Measurements from ENCODE around the gene GRK2.
"Not testable (repeated sequence)": the region's sequence is repeated elsewhere in the genome, so short reads cannot be mapped to it uniquely, and the experiment has no call there.

GRK2 gene

DNA sequence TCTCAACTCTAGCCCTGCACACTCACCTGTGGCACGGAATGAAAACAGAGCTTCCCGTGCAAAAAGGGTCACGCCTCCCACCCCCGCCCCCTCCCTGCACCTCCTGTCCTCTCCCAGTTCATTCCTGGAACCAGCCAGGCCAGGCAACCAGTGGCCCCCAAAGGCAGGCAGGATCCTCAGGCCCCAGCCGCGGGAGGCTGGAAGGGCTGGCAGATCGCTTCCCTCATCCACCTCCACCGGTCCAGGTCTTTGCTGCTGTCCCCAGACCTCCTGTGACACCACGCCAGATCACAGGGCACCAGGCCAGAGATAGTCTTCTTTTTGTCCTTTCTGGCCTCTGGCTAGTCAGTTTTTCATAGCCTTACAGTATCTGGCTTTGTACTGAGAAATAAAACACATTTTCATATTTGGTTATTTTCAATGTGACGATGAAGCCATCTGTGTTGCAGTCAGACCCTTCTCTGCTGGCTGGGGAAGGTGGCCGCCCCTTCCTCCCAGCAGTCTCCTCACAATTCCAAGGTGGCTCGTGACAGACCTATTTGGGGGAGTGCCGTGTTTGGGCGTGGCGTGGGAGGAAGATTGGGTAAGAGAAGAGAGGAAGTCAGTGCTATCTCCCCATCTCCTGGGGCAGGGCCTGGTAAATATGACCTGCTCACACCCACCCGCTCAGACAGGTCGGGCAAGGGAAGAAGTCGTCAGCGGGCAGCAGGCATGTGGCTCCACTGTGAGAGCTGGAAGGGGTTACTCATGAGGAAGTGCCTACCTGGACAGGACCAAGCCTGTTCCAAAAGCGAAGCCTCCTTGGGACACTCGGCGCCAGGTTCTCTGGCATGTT lies 46.1 kb downstream of the GRK2 start:
- no peak for DNase-seq (ENCODE audit: low read depth, low spot score)

DNA sequence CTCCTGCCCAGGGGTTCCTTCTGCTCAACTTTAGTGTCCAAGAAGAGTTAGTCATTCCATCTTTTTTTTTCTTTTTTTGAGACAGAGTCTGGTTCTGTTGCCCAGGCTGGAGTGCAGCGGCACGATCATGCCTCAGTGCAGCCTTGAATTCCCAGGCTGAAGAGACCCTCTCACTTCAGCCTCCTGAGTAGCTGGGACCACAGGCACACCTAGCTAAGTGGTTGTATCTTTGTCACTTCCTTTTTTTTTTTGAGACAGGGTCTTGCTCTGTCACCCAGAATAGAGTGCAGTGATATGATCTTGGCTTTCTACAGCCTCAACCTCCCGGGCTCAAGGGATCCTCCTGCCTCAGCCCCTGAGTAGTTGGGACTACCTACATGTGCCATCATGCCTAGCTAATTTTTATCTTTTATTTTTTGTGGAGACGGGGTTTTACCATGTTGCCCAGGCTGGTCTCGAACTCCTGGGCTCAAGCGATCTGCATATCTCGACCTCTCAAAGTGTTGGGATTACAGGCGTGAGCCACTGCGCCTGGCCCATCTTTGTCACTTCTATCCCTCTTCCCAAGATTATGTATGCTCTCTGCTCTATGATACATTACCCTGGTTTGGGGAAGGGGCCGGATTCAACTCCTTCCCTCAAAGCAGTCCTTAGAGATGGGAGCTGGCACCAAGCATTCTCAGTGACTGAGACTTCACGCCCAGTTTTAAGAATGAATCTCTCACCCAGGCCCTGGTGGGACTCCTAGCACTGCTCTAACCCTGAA lies 47.0 kb downstream of the GRK2 start:
- DNase-seq (ENCODE audit: low read depth, low spot score) = no peak

DNA sequence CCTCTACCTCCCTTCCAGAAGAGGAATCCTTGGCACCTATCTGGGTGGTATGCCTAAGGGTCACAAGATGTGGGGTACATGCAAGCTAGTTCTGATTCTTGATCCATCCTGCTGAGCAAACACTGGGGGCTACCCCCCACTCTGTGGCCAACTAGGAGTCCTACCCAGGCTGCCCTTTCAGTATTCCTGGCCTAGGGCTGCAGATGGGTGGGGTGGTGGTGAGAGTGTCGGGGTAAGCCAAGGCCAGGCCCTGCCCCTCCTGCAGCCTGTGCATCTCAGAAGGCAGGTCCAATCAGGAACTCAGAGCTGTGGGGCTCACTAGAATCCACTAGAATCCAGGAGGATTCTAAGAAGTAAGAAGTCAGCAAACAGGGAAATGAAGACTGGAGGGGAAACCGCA lies 47.9 kb downstream of the GRK2 start:
- no peak for DNase-seq (ENCODE audit: low read depth, low spot score)

DNA sequence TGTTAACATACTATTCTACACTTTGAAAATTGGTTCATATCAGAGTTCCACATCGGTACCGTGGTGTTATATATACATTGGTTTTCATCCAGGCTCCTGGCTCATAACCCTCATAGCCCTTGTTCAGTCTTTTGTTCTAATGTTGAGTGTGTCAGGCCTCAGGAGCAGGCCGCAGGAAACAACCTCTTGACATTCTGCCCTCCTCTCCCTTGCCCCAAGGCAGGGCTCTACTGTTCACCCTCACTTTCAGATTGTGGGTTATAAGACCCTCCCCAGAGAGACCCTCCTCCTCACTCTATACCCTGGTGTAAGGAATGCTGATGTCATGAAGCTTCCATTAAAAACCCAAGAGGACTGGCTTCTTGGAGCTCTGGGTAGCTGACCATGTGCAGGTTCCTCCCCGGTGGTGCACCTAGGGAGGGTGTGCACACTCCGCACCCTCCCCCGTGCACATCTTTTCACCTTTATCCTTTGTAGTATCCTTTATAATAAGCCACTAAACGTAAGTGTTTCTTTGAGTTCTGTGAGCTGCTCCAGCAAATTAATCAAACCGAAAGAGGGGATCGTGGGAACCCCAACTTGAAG lies 49.1 kb downstream of the GRK2 start:
- DNase-seq (ENCODE audit: low read depth, low spot score) = no peak

DNA sequence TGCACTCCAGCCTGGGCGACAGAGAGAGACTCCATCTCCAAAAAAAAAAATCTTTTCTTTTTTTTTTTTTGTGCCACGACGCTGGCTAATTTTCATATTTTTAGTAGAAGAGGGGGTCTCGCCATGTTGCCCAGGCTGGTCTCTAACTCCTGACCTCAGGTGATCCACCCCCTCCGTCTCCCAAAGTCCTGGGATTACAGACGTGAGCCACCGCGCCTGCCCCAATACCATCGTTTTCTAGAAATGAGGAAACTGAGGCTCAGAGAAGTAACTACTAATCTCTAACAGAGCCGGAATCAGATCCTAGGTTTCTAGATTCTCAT lies 50.6 kb downstream of the GRK2 start:
- no peak for DNase-seq (ENCODE audit: low read depth, low spot score)

DNA sequence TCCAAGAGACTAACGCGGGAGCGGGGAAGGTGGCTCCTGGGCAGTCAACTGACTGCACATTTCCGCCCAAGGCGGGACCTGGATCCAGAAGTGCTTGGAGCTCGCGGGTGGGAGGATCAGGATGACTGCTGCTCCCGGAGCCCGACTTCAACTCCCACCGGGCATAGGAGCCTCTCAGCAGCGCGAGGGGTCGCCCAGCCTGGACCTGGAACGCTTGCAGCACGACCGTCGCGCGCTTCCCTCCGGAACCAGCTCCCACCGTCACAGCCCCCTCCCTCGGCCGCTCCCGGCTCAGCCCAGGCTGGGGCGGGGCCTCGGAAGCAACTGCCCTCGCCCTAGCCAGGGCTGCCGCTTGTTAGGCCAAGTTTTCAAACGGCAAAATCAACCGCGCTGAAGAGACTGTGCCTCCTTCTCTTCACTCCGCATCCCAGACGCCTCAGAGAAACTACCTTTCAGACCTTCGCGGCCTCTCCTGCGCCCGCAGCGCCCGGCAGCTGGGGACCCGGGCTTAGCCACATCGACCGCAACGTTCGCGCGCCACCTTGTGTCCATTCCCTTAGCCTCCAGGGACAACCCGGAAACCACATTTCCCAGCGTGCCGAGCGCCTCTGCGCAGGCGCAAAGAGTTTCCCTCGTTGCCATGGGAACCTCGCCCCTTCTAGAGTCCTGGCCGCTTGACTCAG lies 51.1 kb downstream of the GRK2 start:
- DNase-seq (ENCODE audit: low read depth, low spot score) = peak; percentile 99

DNA sequence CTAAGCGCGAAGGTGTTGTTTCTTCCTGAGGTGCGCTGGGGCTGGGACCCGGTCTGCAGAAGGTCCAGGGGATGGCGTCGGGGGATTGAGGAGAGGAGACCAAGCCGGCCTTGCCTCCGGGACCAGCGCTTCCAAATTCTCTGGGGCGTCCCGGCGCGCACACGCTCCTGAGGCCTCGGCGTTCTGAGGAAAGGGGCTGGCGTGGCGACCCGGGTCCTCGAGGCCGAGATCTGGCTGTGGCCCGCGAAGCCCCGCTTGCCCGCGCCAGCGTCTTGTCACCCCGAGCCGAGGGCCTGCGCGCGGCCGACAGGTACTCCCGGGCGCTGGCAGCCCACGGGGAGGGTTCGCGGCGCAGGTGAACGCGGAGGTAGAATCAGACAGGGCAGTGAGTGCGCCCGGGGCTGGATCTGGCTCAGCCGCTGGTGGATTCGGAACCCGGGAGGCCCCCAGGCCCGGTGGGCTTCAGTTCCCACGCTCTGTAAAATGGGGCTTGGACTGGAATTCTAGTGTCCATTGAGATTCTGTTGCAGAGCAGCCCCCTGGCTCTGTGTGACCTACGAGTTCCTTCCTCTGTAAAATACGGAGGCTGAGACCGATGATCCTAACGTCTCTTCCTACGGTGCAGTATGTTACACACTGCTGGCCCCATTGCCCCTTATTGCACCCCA lies 51.7 kb downstream of the GRK2 start:
- DNase-seq (ENCODE audit: low read depth, low spot score) = no peak

DNA sequence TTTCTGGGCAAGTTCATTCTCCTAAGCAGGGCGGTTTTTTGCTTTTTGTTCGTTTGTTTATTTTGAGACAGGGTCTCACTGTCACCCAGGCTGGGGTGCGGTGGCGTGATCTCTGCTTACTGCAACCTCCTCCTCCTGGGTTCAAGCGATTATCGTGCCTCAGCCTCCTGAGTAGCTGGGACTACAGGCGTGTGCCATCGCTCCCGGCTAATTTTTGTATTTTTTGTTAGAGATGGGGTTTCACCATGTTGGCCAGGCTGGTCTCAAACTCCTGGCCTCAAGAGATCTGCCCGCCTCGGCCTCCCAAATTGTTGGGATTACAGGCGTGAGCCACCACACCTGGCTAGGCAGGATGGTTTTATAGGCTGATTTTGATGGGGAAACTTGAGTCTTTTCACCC lies 52.6 kb downstream of the GRK2 start:
- DNase-seq (ENCODE audit: low read depth, low spot score) = not testable (repeated sequence)

DNA sequence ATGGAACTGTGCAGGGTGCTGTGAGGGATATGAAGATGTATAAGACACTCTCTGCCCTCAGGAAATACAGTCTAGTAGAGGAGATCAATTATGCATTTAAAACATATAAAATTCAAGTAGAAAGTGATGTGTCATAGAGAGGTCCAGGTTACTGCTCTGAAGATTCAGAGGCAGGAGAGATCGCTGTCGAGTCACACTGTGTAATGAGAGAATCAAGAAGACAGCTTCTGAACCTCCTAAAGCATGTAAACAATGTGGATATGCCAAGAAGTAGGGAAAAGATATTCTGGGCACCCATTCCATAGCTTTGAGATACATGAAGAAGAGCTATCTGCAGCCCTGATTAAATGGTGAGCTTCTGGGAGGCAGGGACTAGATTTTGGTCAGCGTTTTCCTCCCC lies 53.7 kb downstream of the GRK2 start:
- no peak for DNase-seq (ENCODE audit: low read depth, low spot score)

DNA sequence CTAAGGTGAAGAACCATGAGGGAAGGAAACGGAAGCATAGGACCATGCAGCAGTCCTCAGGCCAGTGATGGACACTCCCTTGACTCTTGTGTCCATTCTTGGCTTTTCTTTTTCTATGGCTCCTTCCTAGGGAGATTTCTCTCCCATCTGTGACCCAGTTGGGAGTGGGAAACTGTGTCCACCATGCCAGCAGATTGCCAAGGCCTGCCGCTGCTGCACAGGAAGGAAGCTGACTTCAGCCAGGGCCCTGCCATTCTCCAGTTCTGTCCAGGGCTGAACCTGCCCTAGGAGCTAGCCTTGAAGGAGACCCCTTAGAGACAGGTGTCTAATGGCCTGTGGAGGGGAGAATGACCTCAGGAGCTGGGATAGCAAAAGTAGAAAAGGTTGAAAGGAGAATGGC lies 54.4 kb downstream of the GRK2 start:
- DNase-seq (ENCODE audit: low read depth, low spot score) = no peak

DNA sequence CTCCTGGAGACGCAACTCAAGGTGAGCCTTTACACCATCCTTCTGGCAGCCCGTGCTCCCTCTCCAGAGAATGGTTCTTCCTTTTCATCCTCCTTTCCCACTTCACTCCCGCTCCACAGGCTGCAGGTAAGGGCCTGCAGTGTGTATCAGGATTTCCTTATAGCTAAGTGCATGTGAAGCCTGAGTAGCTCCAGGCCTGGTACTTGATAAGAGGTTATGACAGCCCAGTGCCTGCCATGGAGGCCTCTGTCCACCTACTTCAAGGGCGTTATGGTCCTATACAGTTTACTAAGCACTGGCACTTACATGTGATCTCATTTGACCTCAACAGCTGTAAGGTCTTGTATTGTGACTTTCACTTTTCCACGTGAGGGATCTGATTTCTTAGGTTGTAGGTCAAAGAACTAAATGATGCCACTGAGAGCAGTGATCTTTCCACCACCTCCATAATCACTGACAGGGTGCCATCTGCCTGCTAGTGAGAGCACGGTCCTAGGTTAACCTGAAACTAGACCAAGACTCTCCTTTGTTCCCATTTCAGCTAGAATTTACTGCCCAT lies 55.1 kb downstream of the GRK2 start:
- DNase-seq (ENCODE audit: low read depth, low spot score) = no peak

DNA sequence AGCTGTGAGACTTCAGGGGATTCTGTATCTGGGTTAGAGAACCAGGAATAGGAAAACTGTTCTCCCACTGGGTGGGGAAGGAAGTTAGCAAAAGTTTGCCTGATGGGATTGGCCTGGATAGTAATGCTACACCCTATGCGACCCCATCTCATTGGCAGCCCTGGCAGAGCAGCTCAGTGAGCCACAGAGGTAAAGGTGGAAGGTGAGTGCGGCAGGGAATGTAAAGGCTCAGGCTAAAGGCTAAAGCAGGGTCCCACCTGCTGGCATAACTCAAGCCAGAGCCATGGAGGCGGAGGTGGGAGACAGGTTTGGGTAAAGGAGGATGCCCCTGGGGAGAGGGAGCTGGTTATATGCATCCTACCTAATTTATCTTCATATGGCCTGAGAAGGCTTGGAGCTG lies 55.8 kb downstream of the GRK2 start:
- no peak for DNase-seq (ENCODE audit: low read depth, low spot score)

DNA sequence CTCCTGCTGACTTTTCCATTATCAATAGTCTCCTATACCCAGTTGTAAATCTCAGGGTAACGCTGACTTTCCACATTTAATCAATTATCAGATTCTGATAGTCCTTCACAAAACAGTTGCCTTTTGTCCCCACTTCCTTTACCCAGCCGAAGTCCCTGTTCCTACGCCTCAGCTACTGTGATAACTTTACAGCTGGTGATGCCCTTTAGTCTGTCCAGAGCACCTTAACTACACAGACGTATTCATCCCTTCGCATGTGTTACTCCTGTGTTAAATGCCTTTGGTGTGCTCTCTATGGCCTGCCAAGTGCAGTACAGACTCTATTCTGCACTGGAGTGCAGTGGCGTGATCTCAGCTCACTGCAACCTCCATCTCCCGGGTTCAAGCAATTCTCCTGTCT lies 57.3 kb downstream of the GRK2 start:
- no peak for DNase-seq (ENCODE audit: low read depth, low spot score)

DNA sequence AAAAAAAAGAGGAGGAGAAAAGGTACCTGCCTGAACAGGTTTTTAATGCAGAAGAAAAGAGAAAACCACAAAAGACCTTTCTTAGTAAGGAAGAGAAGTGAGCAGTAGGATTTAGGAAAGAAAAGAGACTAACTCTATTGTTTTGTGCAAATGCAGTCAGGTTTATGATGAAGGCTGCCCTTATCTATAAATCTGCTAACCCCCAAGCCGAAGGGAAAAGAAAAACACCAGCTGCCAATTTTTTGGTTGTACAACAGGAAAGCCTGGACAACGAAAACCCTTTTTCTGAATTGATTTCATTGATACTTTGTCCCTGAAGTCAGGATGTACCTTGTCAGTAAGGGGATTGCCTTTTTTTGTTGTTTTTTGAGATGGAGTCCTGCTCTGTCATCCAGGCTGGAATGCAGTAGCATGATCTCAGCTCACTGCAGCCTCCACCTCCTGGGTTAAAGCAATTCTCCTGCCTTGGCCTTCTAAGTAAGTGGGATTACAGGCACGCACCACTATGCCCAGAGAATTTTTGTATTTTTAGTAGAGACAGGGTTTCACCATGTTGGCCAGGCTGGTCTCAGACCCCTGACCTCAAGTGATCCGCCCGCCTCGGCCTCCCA lies 65.9 kb downstream of the GRK2 start:
- DNase-seq (ENCODE audit: low read depth, low spot score) = no peak
